Urinary bladder (tissue), 4 donors: ENCODE results near the gene PHGDH. TPM values are rescaled to one million over a fixed set of nuclear protein-coding genes. Genes with fewer than 3 reads are reported as not detected.

ENCODE experiments used
- DNase-seq: peaks from one replicate; pipeline ENCODE4 v3.0.0-alpha.2; 2015; ENCODE audit errors: extremely low spot score
- H3K27ac ChIP-seq: one replicate; pipeline ENCODE4 v1.5.1; 2013; ENCODE audit warnings: low read depth, mild to moderate bottlenecking, moderate library complexity
- H3K36me3 ChIP-seq: one replicate; pipeline ENCODE4 v1.6.1; 2013; ENCODE audit warnings: mild to moderate bottlenecking, moderate library complexity; ENCODE audit not compliant: insufficient read depth
- H3K4me1 ChIP-seq: one replicate; pipeline ENCODE4 v1.6.1; 2013; ENCODE audit warnings: mild to moderate bottlenecking, moderate library complexity; ENCODE audit not compliant: insufficient read depth
- H3K4me3 ChIP-seq: one replicate; pipeline ENCODE4 v1.5.1; 2013; ENCODE audit warnings: low read depth, low read length
- WGBS: extraction: QIAGEN DNeasy Blood & Tissue Kit; methylation state at CpG from one replicate; pipeline ENCODE4 v1.1.7; 2013; 5-methylcytosine and 5-hydroxymethylcytosine counted together
- polyA plus RNA-seq: library from polyadenylated mRNA; stranded (reverse); fragments of 200-250 nt; gene quantifications from one replicate; pipeline ENCODE4 v1.2.3, GENCODE V29; 2013
- total RNA-seq: library from RNA; depleted of rRNA; stranded (reverse); fragments of >200 nt; gene quantifications from one replicate; pipeline ENCODE4 v1.2.3, GENCODE V29; 2014
- donor health status: healthy with polysubstance abuse.
- donor health status: healthy.

The PHGDH gene
- total and polyA plus RNA-seq, 2 donors, result 51.3 to 166 TPM

GRCh38 chr1:119742677-119743076, 30.9 kb downstream of the PHGDH start:
- no peak overlapping the region for H3K27ac ChIP-seq
- no peak overlapping the region for H3K4me3 ChIP-seq
- H3K4me1 ChIP-seq, result no peaks in the 10 kb centered on the region
- 79% methylated on average over 7 of the region's 7 CpGs for WGBS
- H3K36me3 ChIP-seq, result no peaks in the 10 kb centered on the region
- no peak for DNase-seq

- 43% methylated on average over 3 of the region's 3 CpGs for WGBS
Observed at GRCh38 chr1:119743308-119743707, 31.6 kb downstream of the PHGDH start.

GRCh38 chr1:119743776-119744597, 32.3 kb downstream of the PHGDH start:
- H3K4me3 ChIP-seq, result no peak overlapping the region
- H3K36me3 ChIP-seq, result no peaks in the 10 kb centered on the region
- 32% methylated on average over 17 of the region's 17 CpGs for WGBS
- peak; percentile 46 for DNase-seq
- H3K27ac ChIP-seq, result no peak overlapping the region
- no peaks in the 10 kb centered on the region for H3K4me1 ChIP-seq

More at GRCh38 chr1:119743308-119743707, 31.6 kb downstream of the PHGDH start:
- DNase-seq, result no peak
- Histone ChIP-seq H3K27ac (no peak overlapping the region), H3K4me3 (no peak overlapping the region), H3K36me3 (no peaks in the 10 kb centered on the region), H3K4me1 (no peaks in the 10 kb centered on the region)

- Histone ChIP-seq H3K4me3 (no peak overlapping the region), H3K36me3 (no peaks in the 10 kb centered on the region), H3K4me1 (no peaks in the 10 kb centered on the region), H3K27ac (no peak overlapping the region)
- no peak for DNase-seq
- 34% methylated on average over 1 of the region's 1 CpG for WGBS
Observed at GRCh38 chr1:119744598-119744942, 32.8 kb downstream of the PHGDH start.

GRCh38 chr1:119745034-119745433, 33.3 kb downstream of the PHGDH start:
- Histone ChIP-seq H3K36me3 (no peaks in the 10 kb centered on the region), H3K4me3 (no peak overlapping the region), H3K4me1 (no peaks in the 10 kb centered on the region), H3K27ac (no peak overlapping the region)
- DNase-seq, result no peak
- 97% methylated on average over 1 of the region's 1 CpG for WGBS

GRCh38 chr1:119747451-119747850, 35.7 kb downstream of the PHGDH start:
- DNase-seq, result no peak
- WGBS, result 29% methylated on average over 3 of the region's 3 CpGs
- no peak overlapping the region for H3K4me3 ChIP-seq
- H3K4me1 ChIP-seq, result no peaks in the 10 kb centered on the region
- H3K36me3 ChIP-seq, result no peaks in the 10 kb centered on the region
- no peak overlapping the region for H3K27ac ChIP-seq

GRCh38 chr1:119748040-119748439, 36.3 kb downstream of the PHGDH start:
- no peak overlapping the region for H3K27ac ChIP-seq
- no peaks in the 10 kb centered on the region for H3K36me3 ChIP-seq
- 36% methylated on average over 4 of the region's 4 CpGs for WGBS
- DNase-seq, result no peak
- no peaks in the 10 kb centered on the region for H3K4me1 ChIP-seq
- H3K4me3 ChIP-seq, result no peak overlapping the region

GRCh38 chr1:119752592-119752991, 40.9 kb downstream of the PHGDH start:
- no peak overlapping the region for H3K27ac ChIP-seq
- WGBS, result 92% methylated on average over 4 of the region's 4 CpGs
- no peaks in the 10 kb centered on the region for H3K4me1 ChIP-seq
- H3K4me3 ChIP-seq, result no peak overlapping the region
- DNase-seq, result no peak
- H3K36me3 ChIP-seq, result no peaks in the 10 kb centered on the region

GRCh38 chr1:119758584-119758983, 46.9 kb downstream of the PHGDH start:
- 85% methylated on average over 3 of the region's 3 CpGs for WGBS
- no peak overlapping the region for H3K27ac ChIP-seq
- DNase-seq, result no peak
- H3K4me1 ChIP-seq, result no peaks in the 10 kb centered on the region
- no peaks in the 10 kb centered on the region for H3K36me3 ChIP-seq
- H3K4me3 ChIP-seq, result no peak overlapping the region

- WGBS, result 93% methylated on average over 1 of the region's 1 CpG
- Histone ChIP-seq H3K27ac (no peak overlapping the region), H3K4me3 (no peak overlapping the region), H3K36me3 (no peaks in the 10 kb centered on the region), H3K4me1 (no peaks in the 10 kb centered on the region)
- no peak for DNase-seq
Observed at GRCh38 chr1:119762409-119762808, 50.7 kb downstream of the PHGDH start.

GRCh38 chr1:119762953-119763352, 51.2 kb downstream of the PHGDH start:
- 93% methylated on average over 1 of the region's 1 CpG for WGBS
- no peak overlapping the region for H3K27ac ChIP-seq
- H3K4me3 ChIP-seq, result no peak overlapping the region
- DNase-seq, result no peak
- H3K36me3 ChIP-seq, result no peaks in the 10 kb centered on the region
- no peaks in the 10 kb centered on the region for H3K4me1 ChIP-seq

- no peak overlapping the region for H3K4me3 ChIP-seq
- H3K4me1 ChIP-seq, result no peaks in the 10 kb centered on the region
- 92% methylated on average over 6 of the region's 6 CpGs for WGBS
- DNase-seq, result no peak
- no peaks in the 10 kb centered on the region for H3K36me3 ChIP-seq
- no peak overlapping the region for H3K27ac ChIP-seq
Observed at GRCh38 chr1:119764220-119764619, 52.5 kb downstream of the PHGDH start.

GRCh38 chr1:119766374-119766794, 54.6 kb downstream of the PHGDH start:
- no peak overlapping the region for H3K4me3 ChIP-seq
- H3K27ac ChIP-seq, result no peak overlapping the region
- DNase-seq, result no peak
- no peaks in the 10 kb centered on the region for H3K36me3 ChIP-seq
- WGBS, result 15% methylated on average over 4 of the region's 4 CpGs
- H3K4me1 ChIP-seq, result peaks cover 1% of the 10 kb centered on the region

- Histone ChIP-seq H3K4me3 (no peak overlapping the region), H3K4me1 (peaks cover 1% of the 10 kb centered on the region), H3K27ac (no peak overlapping the region), H3K36me3 (no peaks in the 10 kb centered on the region)
- no peak for DNase-seq
- 61% methylated on average over 2 of the region's 2 CpGs for WGBS
Observed at GRCh38 chr1:119767486-119767885, 55.8 kb downstream of the PHGDH start.
